SK-N-DZ (cell line): ENCODE data around the gene NLRP13. TPM values are rescaled to one million over a fixed set of nuclear protein-coding genes. Genes with fewer than 3 reads are reported as not detected.
"Not testable (repeated sequence)": the region's sequence is repeated elsewhere in the genome, so short reads cannot be mapped to it uniquely, and the experiment has no call there.

Source experiments
- DNase-seq: peaks from one replicate; pipeline ENCODE4 v3.0.0-alpha.2; 2015; ENCODE audit warnings: low spot score
- polyA plus RNA-seq, 2 experiments: library from polyadenylated mRNA; depleted of rRNA; stranded (reverse); fragments of >200 nt; gene quantifications; 2 replicates each; pipeline ENCODE4 v1.2.3, GENCODE V29; 2014

NLRP13 gene
- not detected in 2 replicates for polyA plus RNA-seq (2014; cell fraction: cytosol; rRNA removed)
- not detected in 2 replicates for polyA plus RNA-seq (2014; cell fraction: nucleus; rRNA removed)

DNA sequence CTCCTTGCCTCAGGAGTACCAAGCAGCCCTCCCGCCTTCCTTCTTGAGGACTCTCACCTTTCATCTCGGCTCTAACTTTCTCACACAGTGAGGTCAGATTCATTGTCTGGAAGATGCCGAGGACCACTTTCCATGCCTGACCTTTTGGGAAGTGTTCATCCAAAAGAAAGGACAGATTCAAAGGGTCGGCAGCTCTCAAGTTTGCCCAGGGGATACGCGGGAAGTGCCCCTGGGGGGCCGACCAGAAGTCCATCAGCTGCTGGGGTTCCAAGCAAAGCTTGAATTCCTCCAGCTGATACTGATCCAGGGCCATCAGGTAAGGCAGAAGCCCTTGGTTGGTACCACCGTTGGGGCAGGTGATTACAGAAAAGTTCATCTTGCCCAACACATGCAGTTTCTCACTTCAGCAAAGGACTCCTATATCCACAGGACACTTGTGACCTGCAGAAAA is at the start of gene NLRP13:
NLRP13 (minus strand) TSS at position 401 of the 451 bp plus-strand sequence; CDS start at position 376, 25 bp downstream.
- DNase-seq, result no peak

DNA sequence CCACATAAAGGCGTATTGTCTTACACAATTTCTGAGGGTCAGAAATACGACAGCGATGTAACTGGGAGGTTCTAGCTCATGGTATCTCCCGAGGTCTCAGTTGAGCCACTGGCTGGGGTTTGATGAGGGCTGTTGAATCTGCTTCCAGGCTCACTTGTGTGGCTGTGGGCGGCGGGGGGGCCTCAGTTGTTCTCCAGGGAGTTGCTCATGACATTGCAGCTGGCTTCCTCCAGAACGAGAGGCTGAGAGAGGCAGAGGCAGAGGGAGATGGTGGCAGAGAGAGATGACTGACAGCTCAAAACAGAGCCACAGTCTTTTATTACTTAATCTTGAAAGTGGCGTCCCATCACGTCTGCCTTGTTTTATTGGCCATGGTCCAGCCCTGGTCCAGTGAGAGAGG is 48.3 kb upstream of the NLRP13 start:
- no peak for DNase-seq

- DNase-seq, result no peak
Measured at GRCh38 chr19:55973982-55974381, 41.8 kb upstream of the NLRP13 start.

DNA sequence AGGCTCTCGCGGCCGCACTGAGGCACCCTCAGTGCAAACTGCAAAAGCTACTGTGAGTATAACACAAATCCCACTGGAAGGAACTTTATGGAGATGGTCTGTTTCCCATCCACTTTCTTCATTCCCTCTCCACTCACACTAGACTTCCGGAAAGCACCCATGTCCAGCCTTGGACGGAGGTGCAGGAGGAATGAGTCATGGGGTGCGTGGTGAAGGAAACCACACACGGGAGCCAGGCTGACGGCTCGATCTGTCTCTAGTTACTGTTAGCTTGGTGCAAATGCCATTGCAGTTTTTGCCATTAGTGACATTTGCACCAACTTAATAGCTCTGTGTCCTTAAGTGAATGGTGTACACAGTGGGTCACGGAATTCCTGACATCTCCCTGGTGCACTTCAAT is 30.1 kb upstream of the NLRP13 start:
- no peak for DNase-seq

- DNase-seq, result no peak
Measured at GRCh38 chr19:55959996-55960675, 28.0 kb upstream of the NLRP13 start.

DNA sequence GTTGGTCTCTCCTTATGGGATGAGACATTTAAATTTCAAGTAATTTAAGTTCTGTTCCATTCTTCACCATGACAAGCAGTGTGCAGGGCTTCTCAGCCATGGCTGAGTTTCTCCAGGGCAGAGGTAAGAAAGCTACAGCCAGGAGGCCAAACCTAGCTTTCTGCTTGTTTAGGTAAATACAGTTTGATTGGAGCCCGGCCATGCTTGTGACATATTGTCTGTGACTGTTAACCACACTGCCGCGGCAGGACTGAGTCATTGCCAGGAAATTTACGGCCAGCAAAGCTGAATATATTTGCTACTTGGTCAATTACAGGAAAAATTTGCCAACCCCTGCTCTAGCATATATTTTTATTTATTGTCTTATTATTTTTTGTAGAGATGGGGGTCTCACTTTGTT is 26.2 kb upstream of the NLRP13 start:
- DNase-seq, result no peak

DNA sequence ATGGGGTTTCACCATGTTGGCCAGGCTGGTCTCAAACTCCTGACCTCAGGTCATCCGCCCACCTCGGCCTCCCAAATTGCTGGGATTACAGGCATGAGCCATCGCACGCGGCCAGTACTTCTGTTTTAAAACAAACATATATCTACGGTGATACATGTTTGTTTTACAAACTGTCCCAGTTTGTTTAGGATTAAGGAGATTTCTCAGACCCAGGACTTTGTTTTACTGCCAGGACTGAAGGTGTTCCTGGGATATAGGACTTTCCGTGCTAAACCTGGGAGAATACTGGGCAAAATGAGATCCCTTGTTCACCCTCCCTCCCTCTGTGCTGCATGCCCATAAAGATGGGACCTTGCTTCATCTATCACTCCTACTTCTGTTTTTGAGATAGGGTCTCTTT is 24.3 kb upstream of the NLRP13 start:
- no peak for DNase-seq

DNA sequence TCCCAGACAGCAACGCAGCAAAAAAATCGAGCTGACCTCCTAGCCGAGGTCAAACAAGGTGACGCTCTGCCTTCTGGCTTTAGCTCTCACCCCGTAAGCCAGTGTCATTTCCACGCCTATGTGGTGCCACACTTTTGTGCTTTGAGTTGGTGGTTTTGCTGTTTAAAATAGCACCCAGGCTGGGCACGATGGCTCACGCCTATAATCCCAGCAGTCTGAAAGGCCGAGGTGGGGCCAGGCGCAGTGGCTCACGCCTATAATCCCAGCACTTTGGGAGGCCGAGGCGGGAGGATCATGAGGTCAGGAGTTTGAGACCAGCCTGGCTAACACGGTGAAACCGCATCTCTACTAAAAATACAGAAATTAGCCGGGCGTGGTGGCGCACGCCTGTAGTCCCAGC is 18.4 kb upstream of the NLRP13 start:
- DNase-seq, result not testable (repeated sequence)

DNA sequence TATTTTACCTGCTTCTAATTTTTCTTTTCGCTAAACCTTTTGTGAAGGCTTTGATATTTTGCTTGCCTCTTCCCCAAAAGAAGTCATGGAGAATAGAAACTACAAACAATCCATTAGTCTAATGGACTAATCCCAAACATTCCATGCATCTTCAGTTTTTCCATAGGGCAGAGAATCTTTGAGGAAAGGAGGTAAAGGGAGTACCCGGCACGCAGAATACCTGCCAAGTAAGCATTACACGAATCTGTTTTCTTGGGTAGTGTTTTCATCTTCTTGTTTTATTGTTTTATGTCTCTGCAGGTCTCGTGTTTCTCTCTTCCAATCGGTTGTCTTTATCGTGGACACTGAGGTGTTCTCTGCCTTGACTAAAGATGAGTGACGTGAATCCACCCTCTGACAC is 15.4 kb upstream of the NLRP13 start, which contains the start of gene NLRP8:
NLRP8 (plus strand) TSS at position 301 of the 400 bp plus-strand sequence.
- DNase-seq, result no peak

DNA sequence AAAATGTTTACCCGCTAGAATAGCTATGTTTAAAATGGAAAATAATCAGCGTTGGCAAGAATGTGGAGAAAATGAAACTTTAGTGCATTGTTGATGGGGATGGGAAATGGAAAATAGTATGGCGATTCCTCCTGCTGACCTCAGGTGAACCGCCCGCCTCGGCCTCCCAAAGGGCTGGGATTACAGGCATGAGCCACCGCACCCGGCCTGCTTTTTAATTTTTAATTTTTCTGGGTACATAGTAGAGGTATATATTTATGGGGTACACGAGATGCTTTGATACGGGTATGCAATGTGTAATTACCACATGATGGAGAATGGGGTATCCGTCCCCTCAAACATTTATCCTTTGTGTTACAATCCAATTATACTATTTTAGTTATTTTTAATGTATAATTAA is 8.2 kb upstream of the NLRP13 start:
- DNase-seq, result no peak

GRCh38 chr19:55939206-55939605 is 7.1 kb upstream of the NLRP13 start:
- DNase-seq, result no peak

DNA sequence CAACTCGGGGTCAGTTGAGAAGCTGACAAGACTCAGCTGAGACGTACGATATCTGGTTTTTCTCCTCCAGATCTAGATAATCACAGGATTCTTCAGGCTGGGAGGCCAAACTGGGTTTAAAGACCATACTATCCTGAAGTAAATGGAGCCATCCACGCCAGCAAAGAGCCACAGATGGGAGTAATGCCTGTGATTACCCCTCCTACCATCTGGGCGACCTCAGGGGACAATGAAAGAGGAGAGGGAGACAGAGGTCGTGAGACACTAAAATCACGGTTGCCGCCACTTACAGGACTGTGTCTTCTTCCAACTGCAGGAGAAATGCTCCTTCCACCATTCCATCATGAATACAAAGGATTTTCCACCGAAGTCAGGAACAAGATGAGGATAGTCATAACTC is 3.1 kb upstream of the NLRP13 start:
- no peak for DNase-seq

GRCh38 chr19:55930996-55931515 is 1.1 kb downstream of the NLRP13 start:
- DNase-seq, result no peak

DNA sequence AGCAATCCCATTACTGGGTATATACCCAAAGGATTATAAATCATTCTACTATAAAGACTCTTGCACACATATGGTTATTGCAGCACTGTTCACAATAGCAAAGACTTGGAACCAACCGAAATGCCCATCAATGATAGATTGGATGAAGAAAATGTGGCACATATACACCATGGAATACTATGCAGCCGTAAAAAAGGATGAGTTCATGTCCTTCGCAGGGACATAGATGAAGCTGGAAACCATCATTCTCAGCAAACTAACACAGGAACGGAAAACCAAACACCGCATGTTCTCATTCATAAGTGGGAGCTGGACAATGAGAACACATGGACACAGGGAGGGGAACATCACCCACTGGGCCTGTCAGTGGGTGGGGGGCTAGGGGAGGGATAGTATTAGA is 2.9 kb downstream of the NLRP13 start:
- DNase-seq, result not testable (repeated sequence)

DNA sequence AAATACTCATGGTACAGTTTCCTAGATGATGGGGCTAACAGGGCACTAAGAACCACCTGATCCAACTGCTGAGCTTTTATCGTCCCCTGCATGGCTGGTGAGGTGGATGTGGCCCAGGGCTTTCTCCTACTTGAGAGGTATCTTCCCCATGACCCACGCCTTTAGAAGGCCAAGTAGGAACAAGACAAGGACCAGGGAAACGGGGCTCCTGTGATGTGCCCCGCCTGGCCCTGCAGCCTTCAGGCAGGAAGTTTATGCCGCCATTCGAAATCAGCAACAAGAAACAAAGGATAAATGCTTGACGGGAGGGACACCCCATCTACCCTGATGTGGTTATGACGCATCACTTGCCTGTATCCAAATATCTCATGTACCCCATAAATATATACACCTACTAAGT is 4.1 kb downstream of the NLRP13 start:
- DNase-seq, result no peak

GRCh38 chr19:55923556-55923955 is 8.6 kb downstream of the NLRP13 start:
- DNase-seq, result no peak

DNA sequence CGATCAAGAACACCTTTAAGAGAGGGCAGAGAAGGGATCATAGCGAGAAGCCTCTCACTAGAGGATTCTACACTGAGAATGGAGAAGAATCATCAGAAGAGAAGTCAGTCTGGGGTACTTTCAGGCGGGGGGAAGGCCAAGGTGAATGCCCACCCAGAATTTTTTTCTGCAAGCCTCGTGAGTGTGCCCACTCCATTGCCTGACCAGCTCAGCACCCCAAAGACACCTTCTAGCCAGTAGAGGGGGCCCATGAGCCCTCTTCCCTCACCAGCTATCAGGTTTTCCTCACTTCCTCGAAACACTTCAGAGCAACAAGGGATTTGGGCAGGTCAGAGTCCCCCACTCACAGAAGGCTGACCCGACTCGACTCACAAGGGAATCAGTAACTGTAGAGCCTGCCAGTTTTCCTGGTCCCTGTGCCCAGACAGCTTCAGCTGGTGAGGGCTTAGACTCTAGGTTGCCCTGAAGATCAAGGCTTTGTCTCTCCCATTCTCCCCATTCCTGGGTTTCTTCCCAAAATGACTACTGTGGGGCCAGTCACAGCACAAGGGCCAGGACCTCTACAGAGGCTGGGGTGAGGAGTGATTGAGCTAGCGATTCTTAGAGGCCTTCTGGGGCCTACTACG is 18.4 kb downstream of the NLRP13 start:
- no peak for DNase-seq

DNA sequence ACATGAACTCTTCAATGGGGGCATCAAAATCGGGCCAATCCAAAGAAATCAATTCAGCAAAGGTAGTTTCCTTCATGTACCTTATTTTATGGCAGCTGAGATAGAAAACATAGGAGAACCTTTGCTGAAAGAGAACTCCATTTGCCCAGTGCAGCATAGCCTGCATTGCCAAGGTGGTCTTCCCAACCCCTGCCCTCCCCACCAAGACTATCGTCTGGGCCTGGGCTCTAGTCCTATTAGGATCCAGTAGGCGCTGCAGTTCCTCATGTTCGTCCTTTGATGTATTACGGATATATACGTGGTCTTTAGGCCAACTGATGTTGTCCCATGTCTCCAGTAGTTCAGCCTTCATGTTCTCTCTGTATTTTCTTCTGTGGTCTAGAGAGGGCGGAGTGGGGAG is 19.2 kb downstream of the NLRP13 start:
- no peak for DNase-seq

DNA sequence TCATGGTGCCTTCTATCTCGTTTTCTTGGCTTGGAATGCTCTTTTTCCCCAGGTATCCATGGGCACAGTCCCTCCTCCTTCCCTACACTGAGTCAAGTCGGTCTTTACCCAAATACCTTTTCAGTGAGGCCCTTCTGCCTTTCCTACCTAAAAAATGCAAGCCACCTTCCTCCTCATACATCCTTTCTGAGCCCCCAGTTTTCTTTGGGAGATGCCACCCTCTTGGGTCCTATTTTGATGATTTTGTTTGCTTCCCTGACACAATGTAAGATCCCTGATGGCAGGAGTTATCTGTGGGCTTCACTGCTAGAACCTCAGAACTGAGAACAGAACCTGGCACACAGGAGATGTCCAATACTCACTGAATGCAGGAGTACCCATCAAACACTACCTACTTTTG is 22.3 kb downstream of the NLRP13 start:
- DNase-seq, result no peak

DNA sequence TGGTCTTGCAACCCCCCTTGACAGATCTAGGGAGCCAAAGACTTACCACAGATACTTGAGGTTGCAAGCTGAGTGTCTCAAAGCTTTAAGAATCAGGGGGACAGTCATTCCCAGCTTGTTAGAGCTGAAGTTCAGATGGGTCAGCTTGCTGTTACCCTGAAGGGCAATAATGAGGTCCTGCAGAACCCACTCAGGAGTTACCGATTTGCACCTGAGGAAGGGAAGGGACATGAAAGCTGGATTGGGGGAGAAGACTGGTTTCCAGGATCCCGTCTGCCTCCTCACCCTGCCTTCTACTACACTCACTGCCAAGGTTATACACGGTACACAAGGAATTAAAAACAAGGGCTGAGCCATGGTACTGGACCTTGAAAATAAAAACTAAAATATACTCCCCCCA is 24.4 kb downstream of the NLRP13 start:
- DNase-seq, result no peak

DNA sequence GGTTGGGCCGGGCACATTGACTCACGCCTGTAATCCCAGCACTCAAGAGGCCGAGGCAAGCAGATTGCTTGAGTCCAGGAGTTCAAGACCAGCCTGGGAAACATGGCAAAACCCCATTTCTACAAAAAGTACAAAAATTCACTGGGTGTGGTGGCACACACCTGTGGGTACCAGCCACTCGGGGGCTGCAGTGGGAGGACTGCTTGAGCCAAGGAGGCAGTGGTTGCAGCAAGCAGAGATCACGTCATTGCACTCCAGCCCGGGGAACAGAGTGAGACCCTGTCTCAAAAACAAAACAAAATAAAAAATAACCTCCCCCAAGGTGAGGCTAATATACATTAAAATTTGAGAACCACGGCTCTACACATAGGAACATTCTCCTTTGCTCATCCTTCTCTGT is 24.9 kb downstream of the NLRP13 start:
- no peak for DNase-seq

DNA sequence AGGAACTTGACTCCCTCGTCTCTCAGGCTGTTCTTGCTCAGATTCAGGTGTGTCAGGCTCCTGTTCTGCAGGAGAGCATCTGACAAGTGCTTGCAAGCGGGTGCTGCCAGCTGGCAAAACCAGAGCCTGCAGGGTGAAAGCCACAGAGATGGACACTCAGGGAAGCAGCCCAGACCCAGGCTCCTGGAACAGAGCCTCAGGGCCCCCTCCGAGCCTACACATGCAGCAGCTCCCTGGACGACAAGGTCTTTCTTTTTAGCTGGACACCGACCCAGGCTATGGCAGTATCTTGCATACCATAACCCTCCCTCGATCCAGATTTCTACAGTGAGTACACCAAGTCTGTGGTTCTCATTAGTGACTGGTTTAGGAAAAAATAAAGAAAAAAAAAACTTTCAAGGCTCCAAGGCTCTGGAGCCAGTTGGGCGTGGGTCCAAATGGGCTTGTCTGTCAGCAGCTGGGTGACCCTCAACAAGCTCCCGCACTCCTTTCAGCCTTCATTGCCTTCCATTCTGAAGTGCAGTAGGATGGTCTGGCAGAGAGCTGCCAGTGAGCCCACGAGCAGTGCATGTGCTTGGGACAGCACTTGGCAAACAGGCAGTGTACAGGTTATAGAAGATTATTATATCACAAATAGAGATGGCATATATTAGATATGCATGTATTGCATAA is 29.9 kb downstream of the NLRP13 start:
- DNase-seq, result no peak
